ENCODE data around the gene KLHL29. TPM values are rescaled to one million over a fixed set of nuclear protein-coding genes. Genes with fewer than 3 reads are reported as not detected.

Gene KLHL29
- total and polyA plus RNA-seq, 2 of the 13 experiments (the other 11 are each of a cell fraction or from before 2014, with no cell fraction given): 0.01 TPM; not detected in 1

GRCh38 chr2:23543728-23544127, 158.7 kb downstream of the KLHL29 start:
- H2AFZ ChIP-seq (ENCODE audit: low read length): no peak overlapping the region
- H3K4me1 ChIP-seq (ENCODE audit: insufficient read depth, low read length): no peaks in the 10 kb centered on the region
- no peaks in the 10 kb centered on the region for H3K9me3 ChIP-seq (ENCODE audit: low read length)
- peaks cover 3 to 46% of the 10 kb centered on the region in 2 experiments; a peak in 4 of 5 replicates for H3K27me3 ChIP-seq (ENCODE audit: control insufficient read depth in 1 of 2, insufficient read depth in 2 of 2, low read length in 2 of 2)
- no TSS peak for BruUV-seq (replicated peaks)
- no peak overlapping the region for H3K27ac ChIP-seq (ENCODE audit: extremely low read length, insufficient read depth, low read length)
- H3K4me2 ChIP-seq (ENCODE audit: low read depth, low read length): no peak overlapping the region
- FAIRE-seq (no peak), ATAC-seq (no peak), DNase-seq (ENCODE audit: low spot score) (no peak)
- intact Hi-C loops (cut with micrococcal nuclease; ENCODE audit: unreplicated experiment) (no loop called here), in situ Hi-C loops (cut with HindIII; ENCODE audit: extremely low pct_ligation_motif_present, low pct_unique_long_range_greater_than_20kb) (no loop called here)
- no peaks in the 10 kb centered on the region for H3K36me3 ChIP-seq (replicated peaks in 1 of 2; ENCODE audit: control insufficient read depth in 1 of 2, insufficient read depth in 2 of 2, low read length in 2 of 2)
- H3K79me2 ChIP-seq (ENCODE audit: insufficient read depth, low read length): no peaks in the 10 kb centered on the region
- 72% methylated on average over 8 of the region's 9 CpGs for WGBS (ENCODE audit: low lambda C conversion rate)
- no peak overlapping the region for H3K4me3 ChIP-seq (replicated peaks in 1 of 3; ENCODE audit: insufficient read depth in 1 of 3, low read depth in 2 of 3, low read length in 3 of 3)
- ChIA-PET CTCF (ENCODE audit: low intra/inter-chr PET ratio, low total read pairs) (no interaction called here), POLR2A (no interaction called here)
- TF ChIP-seq EEA1 (CRISPR knock-in tag; IDR thresholded peaks at IDR 0.05; ENCODE audit: borderline replicate concordance) (no peak), ZNF891 (CRISPR knock-in tag; IDR thresholded peaks at IDR 0.05) (no peak), BHLHE40 (IDR thresholded peaks at IDR 0.05; ENCODE audit: low read length) (no peak), POLR2AphosphoS2 (IDR thresholded peaks at IDR 0.05; ENCODE audit: low read depth, low read length) (no peak), RFX5 (IDR thresholded peaks at IDR 0.05; ENCODE audit: low read depth, low read length) (no peak), ATRX (CRISPR knock-in tag; IDR thresholded peaks at IDR 0.05; ENCODE audit: borderline replicate concordance) (no peak), ZNF572 (CRISPR knock-in tag; IDR thresholded peaks at IDR 0.05) (no peak), KAT2B (IDR thresholded peaks at IDR 0.05; ENCODE audit: borderline replicate concordance, low read depth, low read length) (no peak), HOXA5 (CRISPR knock-in tag; IDR thresholded peaks at IDR 0.05) (no peak), TSC22D2 (CRISPR knock-in tag; IDR thresholded peaks at IDR 0.05; ENCODE audit: borderline replicate concordance) (no peak)
- TF ChIP-seq, protein P1, sequence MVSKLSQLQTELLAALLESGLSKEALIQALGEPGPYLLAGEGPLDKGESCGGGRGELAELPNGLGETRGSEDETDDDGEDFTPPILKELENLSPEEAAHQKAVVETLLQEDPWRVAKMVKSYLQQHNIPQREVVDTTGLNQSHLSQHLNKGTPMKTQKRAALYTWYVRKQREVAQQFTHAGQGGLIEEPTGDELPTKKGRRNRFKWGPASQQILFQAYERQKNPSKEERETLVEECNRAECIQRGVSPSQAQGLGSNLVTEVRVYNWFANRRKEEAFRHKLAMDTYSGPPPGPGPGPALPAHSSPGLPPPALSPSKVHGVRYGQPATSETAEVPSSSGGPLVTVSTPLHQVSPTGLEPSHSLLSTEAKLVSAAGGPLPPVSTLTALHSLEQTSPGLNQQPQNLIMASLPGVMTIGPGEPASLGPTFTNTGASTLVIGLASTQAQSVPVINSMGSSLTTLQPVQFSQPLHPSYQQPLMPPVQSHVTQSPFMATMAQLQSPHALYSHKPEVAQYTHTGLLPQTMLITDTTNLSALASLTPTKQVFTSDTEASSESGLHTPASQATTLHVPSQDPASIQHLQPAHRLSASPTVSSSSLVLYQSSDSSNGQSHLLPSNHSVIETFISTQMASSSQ (IDR thresholded peaks at IDR 0.05; ENCODE audit: low read depth): no peak
- TF ChIP-seq, protein P1 (CRISPR knock-in tag; IDR thresholded peaks at IDR 0.05; ENCODE audit: borderline replicate concordance): no peak
- TF ChIP-seq, protein P2, sequence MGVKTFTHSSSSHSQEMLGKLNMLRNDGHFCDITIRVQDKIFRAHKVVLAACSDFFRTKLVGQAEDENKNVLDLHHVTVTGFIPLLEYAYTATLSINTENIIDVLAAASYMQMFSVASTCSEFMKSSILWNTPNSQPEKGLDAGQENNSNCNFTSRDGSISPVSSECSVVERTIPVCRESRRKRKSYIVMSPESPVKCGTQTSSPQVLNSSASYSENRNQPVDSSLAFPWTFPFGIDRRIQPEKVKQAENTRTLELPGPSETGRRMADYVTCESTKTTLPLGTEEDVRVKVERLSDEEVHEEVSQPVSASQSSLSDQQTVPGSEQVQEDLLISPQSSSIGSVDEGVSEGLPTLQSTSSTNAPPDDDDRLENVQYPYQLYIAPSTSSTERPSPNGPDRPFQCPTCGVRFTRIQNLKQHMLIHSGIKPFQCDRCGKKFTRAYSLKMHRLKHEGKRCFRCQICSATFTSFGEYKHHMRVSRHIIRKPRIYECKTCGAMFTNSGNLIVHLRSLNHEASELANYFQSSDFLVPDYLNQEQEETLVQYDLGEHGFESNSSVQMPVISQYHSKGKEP (CRISPR knock-in tag; IDR thresholded peaks at IDR 0.05): no peak
- no peaks in the 10 kb centered on the region for H4K20me1 ChIP-seq (ENCODE audit: insufficient read depth, low read length)
- no peak overlapping the region for H3K9ac ChIP-seq (ENCODE audit: insufficient read depth, low read depth, low read length)

Measured in HepG2 (cell line).